K562 (cell line): ENCODE results near the gene RIMS3. TPM values are rescaled to one million over a fixed set of nuclear protein-coding genes. Genes with fewer than 3 reads are reported as not detected.

ENCODE experiments used
- AFF1 ChIP-seq, 2 experiments: fragments of 450-650 bp; IDR thresholded peaks; 2 replicates each; pipeline ENCODE4 v1.6.1; 2018; ENCODE audit warnings: mild to moderate bottlenecking in 2 of 2, low read depth in 1 of 2; ENCODE audit not compliant: partially characterized antibody in 2 of 2
- ARID4B ChIP-seq: sonication (generic); formaldehyde crosslinking; IDR thresholded peaks from 2 replicates; pipeline ENCODE4 v1.8.0; 2022; ENCODE audit warnings: mild to moderate bottlenecking, missing genetic modification reagents
- CBFB ChIP-seq: sonication (generic); formaldehyde crosslinking; IDR thresholded peaks from 2 replicates; pipeline ENCODE4 v1.4.0; 2020; ENCODE audit warnings: mild to moderate bottlenecking, missing genetic modification reagents
- CBX8 ChIP-seq: fragments of 200-600 bp; sonication (generic); IDR thresholded peaks from 2 replicates; pipeline ENCODE4 v1.6.1; 2012; ENCODE audit warnings: borderline replicate concordance, mixed run types, low read depth, mild to moderate bottlenecking, moderate library complexity, mixed read lengths, low read length, control low read depth, inconsistent platforms; ENCODE audit not compliant: poor library complexity, severe bottlenecking; ENCODE audit errors: extremely low read depth
- CC2D1A ChIP-seq: fragments of 450-650 bp; IDR thresholded peaks from 2 replicates; pipeline ENCODE4 v1.6.1; 2017; ENCODE audit warnings: mild to moderate bottlenecking
- CREM ChIP-seq: IDR thresholded peaks from 2 replicates; pipeline ENCODE4 v1.6.1; 2014; ENCODE audit warnings: antibody characterized with exemption, low read depth
- CTBP1 ChIP-seq: fragments of 450-650 bp; IDR thresholded peaks from 2 replicates; pipeline ENCODE4 v1.6.1; 2016; ENCODE audit warnings: borderline replicate concordance
- DIDO1 ChIP-seq: fragments of 450-650 bp; IDR thresholded peaks from 2 replicates; pipeline ENCODE4 v1.6.1; 2016; ENCODE audit warnings: low read depth, missing biosample characterization, missing genetic modification characterization
- KLF16 ChIP-seq: IDR thresholded peaks from 2 replicates; pipeline ENCODE4 v1.6.1; 2016; ENCODE audit warnings: antibody characterized with exemption
- POLR2B ChIP-seq: fragments of 450-650 bp; IDR thresholded peaks from 2 replicates; pipeline ENCODE4 v1.6.1; 2018; ENCODE audit warnings: low read depth; ENCODE audit not compliant: partially characterized antibody
- RB1 ChIP-seq: fragments of 450-650 bp; IDR thresholded peaks from 2 replicates; pipeline ENCODE4 v1.6.1; 2017; ENCODE audit warnings: low read depth, mild to moderate bottlenecking
- RCOR1 ChIP-seq, 2 experiments: IDR thresholded peaks; 2 replicates each; pipeline ENCODE4 v1.6.1; 2012; ENCODE audit warnings: low read depth in 2 of 2, low read length in 2 of 2, borderline replicate concordance in 1 of 2, improper control_type of control experiment in 1 of 2
- SMARCA4 ChIP-seq: fragments of 450-650 bp; IDR thresholded peaks from 2 replicates; pipeline ENCODE4 v1.6.1; 2016
- SRSF9 ChIP-seq: fragments of 200-400 bp; formaldehyde crosslinking; IDR thresholded peaks from 2 replicates; pipeline ENCODE4 v1.6.1; 2017; ENCODE audit warnings: low read depth, low read length, borderline replicate concordance
- TBP ChIP-seq: optimal IDR thresholded peaks from 2 replicates; pipeline ENCODE3; 2011; ENCODE audit warnings: low read depth, low read length, improper control_type of control experiment
- TCFL5 ChIP-seq: fragments of 250-450 bp; sonication (Bioruptor Pico); conservative IDR thresholded peaks from 2 replicates; pipeline ENCODE4 v1.6.1; 2021; ENCODE audit warnings: mild to moderate bottlenecking, moderate library complexity, matching md5 sums
- THRA ChIP-seq: fragments of 450-650 bp; IDR thresholded peaks from 2 replicates; pipeline ENCODE4 v1.6.1; 2017; ENCODE audit warnings: mild to moderate bottlenecking, moderate library complexity
- XRCC5 ChIP-seq: fragments of 200-400 bp; formaldehyde crosslinking; IDR thresholded peaks from 2 replicates; pipeline ENCODE4 v1.6.1; 2017; ENCODE audit warnings: low read depth, mild to moderate bottlenecking, low read length
- ZNF583 ChIP-seq: fragments of 250-450 bp; sonication (Bioruptor Pico); IDR thresholded peaks from 2 replicates; pipeline ENCODE4 v1.4.0; 2020
- ZNF778 ChIP-seq: fragments of 450-650 bp; formaldehyde crosslinking; IDR thresholded peaks from 2 replicates; pipeline ENCODE4 v1.4.0; 2020; ENCODE audit warnings: mild to moderate bottlenecking, moderate library complexity
- polyA plus RNA-seq, 8 experiments: library from polyadenylated mRNA; depleted of rRNA in 4 of 8; stranded (reverse) in 5 of 8; unstranded in 3 of 8; fragments of >200 nt; fragmentation: Nextera tagmentation in 2 of 8; fragmentation: Illumina TruSeq in 1 of 8; extraction: Ambion mirVana in 2 of 8; extraction: Trizol in 1 of 8; gene quantifications; 2 replicates each; pipeline versions ENCODE4 v1.2.1 to v1.2.3, GENCODE V29; 2011 to 2014; ENCODE audit warnings: inconsistent platforms in 1 of 8, missing spikeins in 1 of 8
- total RNA-seq, 7 experiments: library from RNA; depleted of rRNA in 6 of 7; stranded (reverse); fragments of >200 nt in 6 of 7; fragmentation: Illumina TruSeq in 2 of 7; extraction: Trizol in 2 of 7; gene quantifications; 2 replicates each; pipeline versions ENCODE4 v1.2.1 to v1.2.3, GENCODE V29; 2011 to 2021; ENCODE audit warnings: low replicate concordance in 1 of 7

RIMS3 gene
- total and polyA plus RNA-seq, 9 of the 15 experiments (the other 6 are each of a cell fraction or from before 2014, with no cell fraction given): 0.06 to 1.2 (median 0.59) TPM

GRCh38 chr1:40612345-40612831 lies 53.1 kb downstream of the RIMS3 start (continued):
- TF ChIP-seq CBX8: no peak
- no peak for TF ChIP-seq POLR2B
- no peak for TF ChIP-seq DIDO1 (tag)
- peak; percentile 70 for TF ChIP-seq CC2D1A
- TF ChIP-seq RB1: peak; percentile 68; the same call in 1 of the 2 replicates
- TF ChIP-seq CBFB (CRISPR knock-in tag): 0 out of 2 replicates have a peak, but pooled peaks have one; percentile 34
- no peak for TF ChIP-seq THRA
- TF ChIP-seq ARID4B (CRISPR knock-in tag): no peak
- no peak for TF ChIP-seq TCFL5 (CRISPR knock-in tag)
- TF ChIP-seq SMARCA4: no peak
- no peak for TF ChIP-seq ZNF778
- 0 out of 2 replicates have a peak, but pooled peaks have one; percentile 26 for TF ChIP-seq XRCC5
- TF ChIP-seq TBP: peak; percentile 22
- TF ChIP-seq ZNF583 (CRISPR knock-in tag): no peak
- TF ChIP-seq CREM: 0 out of 2 replicates have a peak, but pooled peaks have one; percentile 31
- peak; percentile 19; the same call in 1 of the 2 replicates for TF ChIP-seq CTBP1
- TF ChIP-seq SRSF9: no peak
- no peak for TF ChIP-seq AFF1 (IDR thresholded peaks at IDR 0.05; ENCODE audit: low read depth in 1 of 2, partially characterized antibody in 2 of 2)
- peak in 1 of 2 experiments; percentile 6; a peak in 1 of 4 replicates for TF ChIP-seq RCOR1 (IDR thresholded peaks at IDR 0.05; ENCODE audit: borderline replicate concordance in 1 of 2, low read depth in 2 of 2, low read length in 2 of 2)
- TF ChIP-seq KLF16: peak; percentile 25; the same call in 1 of the 2 replicates
